Measurements from ENCODE around the gene FAH. TPM values are rescaled to one million over a fixed set of nuclear protein-coding genes. Genes with fewer than 3 reads are reported as not detected.
A peak's percentile ranks its signal among the peaks of the same experiment; 100 is the strongest.

FAH gene
- total RNA-seq, 1 donor from 2014 or later = 25.6 TPM

DNA sequence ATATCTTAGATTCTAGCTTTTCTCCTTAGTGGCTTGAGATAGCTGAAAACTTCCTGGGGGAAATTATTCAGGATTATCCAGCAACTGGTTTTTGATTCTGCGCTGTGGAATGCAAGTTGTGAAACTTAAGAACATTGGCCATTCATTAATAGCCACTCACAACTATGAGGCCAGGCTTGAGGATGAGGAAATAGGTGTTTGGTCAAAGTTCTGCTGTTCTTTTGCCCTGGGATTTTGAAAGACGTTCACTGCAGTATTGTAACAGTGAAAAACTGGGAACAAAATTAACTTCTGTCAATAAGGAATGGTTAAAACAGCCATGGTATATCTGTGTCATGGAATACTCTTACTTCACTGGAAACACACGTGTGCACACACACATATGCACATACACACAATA is 55.1 kb downstream of the FAH start:
- Histone ChIP-seq H3K27me3 (ENCODE audit: low read depth) (no peaks in the 10 kb centered on the region), H3K9me3 (no peaks in the 10 kb centered on the region), H3K27ac (no peak overlapping the region), H3K4me1 (no peaks in the 10 kb centered on the region), H3K4me3 (no peak overlapping the region), H3K36me3 (no peaks in the 10 kb centered on the region)
- ATAC-seq (peak; percentile 69 to 79), DNase-seq (no peak)
- intact Hi-C loops (cut with DNase I) = no loop called here
- TF ChIP-seq, protein P1, sequence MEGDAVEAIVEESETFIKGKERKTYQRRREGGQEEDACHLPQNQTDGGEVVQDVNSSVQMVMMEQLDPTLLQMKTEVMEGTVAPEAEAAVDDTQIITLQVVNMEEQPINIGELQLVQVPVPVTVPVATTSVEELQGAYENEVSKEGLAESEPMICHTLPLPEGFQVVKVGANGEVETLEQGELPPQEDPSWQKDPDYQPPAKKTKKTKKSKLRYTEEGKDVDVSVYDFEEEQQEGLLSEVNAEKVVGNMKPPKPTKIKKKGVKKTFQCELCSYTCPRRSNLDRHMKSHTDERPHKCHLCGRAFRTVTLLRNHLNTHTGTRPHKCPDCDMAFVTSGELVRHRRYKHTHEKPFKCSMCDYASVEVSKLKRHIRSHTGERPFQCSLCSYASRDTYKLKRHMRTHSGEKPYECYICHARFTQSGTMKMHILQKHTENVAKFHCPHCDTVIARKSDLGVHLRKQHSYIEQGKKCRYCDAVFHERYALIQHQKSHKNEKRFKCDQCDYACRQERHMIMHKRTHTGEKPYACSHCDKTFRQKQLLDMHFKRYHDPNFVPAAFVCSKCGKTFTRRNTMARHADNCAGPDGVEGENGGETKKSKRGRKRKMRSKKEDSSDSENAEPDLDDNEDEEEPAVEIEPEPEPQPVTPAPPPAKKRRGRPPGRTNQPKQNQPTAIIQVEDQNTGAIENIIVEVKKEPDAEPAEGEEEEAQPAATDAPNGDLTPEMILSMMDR (IDR thresholded peaks at IDR 0.05) = no peak

DNA sequence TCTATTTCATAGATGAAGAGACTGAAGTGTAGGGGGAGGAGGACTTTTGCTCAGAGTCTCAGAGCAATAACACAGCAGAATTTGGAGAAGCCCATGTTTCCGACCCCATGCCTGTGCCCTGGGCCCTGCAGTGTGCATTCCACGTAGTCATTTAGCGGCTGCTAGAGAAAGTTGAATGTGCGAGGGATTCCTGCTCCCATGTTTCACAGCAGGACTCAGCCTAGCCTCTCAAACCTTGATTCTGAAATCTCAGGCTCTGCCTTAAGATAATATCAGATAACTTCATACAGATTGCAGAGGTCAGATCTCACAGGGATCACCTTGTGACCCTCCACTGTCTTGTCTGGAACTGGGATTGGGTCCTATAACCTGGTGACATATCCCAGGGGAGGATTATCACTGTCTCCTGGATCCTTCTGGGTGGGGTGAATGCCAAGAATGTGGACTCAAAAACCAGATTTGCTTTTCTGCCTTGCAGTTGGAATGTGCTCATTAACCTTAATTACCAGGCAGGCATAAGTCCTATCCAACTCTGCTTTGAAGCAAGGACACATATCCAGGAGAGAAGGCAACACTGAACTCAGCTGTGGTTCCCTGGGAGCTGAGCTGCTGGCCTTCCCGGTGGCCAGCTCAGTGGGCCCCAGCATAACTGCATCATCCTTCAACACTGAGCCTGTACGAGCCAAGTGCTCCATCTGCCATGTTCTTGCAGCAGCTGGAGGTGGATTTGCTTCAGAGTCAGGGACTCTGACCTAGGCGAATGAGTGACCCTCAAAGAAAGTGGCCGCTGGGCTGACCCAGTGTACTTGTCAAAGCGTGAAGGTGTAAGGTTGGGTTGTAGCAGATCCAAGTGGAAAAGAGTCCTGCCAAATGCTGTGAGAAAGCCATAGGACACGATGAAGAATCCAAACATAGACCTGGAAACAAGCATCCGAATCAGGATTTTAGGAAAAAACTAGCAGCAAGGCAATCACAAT is 56.2 kb downstream of the FAH start:
- Histone ChIP-seq H3K9me3 (no peaks in the 10 kb centered on the region), H3K27ac (no peak overlapping the region), H3K4me1 (no peaks in the 10 kb centered on the region), H3K36me3 (no peaks in the 10 kb centered on the region), H3K4me3 (no peak overlapping the region), H3K27me3 (ENCODE audit: low read depth) (no peaks in the 10 kb centered on the region)
- TF ChIP-seq, protein P1 (IDR thresholded peaks at IDR 0.05) = no peak
- intact Hi-C loops (cut with DNase I) = no loop called here
- ATAC-seq = no peak
- DNase-seq = no peak

DNA sequence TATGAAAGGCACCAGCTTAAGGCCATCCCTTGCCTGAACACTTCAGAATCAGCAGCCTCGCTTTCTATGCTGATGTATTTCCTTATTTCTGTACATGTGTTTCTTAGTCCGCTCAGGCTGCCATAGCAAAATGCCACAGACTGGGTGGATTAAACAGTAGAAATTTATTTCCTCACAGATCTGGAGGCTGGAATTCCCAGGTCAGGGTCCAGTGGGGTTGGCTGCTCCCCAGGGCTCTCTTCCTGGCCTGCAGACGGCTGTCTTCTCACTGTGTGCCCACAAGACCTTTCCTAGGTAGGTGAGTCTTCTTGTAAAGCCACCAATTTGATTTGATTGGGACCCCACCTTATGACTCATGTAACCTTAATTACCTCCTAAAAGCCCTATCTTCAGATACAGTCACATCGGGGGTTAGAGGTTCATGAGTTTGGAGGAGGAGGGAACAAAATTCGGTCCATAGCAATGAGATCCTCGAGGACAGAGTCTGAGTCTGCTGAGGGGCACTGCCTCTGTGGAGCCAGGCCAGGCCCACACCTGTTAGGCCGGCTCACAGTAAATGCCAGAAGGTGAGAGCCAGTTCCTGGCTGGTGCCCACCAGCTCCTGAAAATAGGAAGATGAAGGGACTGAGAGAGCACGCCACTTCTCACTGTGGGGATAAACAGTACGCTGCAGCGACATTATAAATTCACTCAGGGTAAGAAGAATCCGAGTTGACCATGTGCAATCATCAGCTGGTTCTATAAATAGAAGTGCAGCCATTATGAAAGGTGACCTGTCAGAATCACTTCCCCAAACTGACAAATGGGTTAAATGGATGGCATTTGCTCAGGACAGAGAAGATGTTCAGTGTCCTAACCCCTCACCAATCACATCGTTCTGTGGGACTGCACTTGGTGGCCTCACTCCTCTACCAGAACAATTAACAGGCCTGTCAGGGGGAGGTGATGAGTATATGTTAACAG is 58.1 kb downstream of the FAH start:
- intact Hi-C loops (cut with DNase I) = no loop called here
- H3K4me3 ChIP-seq = no peak overlapping the region
- no peaks in the 10 kb centered on the region for H3K27me3 ChIP-seq (ENCODE audit: low read depth)
- ATAC-seq = no peak
- DNase-seq = no peak
- no peaks in the 10 kb centered on the region for H3K4me1 ChIP-seq
- H3K27ac ChIP-seq = no peak overlapping the region
- TF ChIP-seq, protein P1 (IDR thresholded peaks at IDR 0.05) = no peak
- no peaks in the 10 kb centered on the region for H3K36me3 ChIP-seq
- no peaks in the 10 kb centered on the region for H3K9me3 ChIP-seq

DNA sequence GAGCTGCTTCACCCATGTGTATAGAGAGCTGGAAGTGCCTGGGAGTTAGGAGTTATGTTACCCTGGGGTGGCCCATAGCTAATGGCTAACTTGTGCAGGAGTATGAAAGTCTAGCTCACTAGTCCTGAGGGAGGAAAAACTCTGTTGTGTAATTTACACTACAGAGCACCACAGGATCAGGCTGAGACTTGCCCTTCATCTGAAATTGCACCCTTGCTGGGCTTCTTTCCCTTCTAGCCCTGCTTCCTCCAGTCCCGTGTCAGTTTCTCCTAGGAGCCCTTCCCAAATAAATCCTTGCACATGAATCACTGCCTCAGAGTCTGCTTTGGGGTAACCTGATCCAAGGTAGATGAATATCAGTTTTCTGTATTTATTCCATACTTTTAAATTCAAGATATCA is 59.2 kb downstream of the FAH start:
- Histone ChIP-seq H3K36me3 (no peaks in the 10 kb centered on the region), H3K9me3 (no peaks in the 10 kb centered on the region), H3K4me1 (no peaks in the 10 kb centered on the region), H3K27me3 (ENCODE audit: low read depth) (no peaks in the 10 kb centered on the region), H3K4me3 (no peak overlapping the region), H3K27ac (no peak overlapping the region)
- DNase-seq (no peak), ATAC-seq (no peak)
- TF ChIP-seq, protein P1 (IDR thresholded peaks at IDR 0.05) = no peak
- intact Hi-C loops (cut with DNase I) = no loop called here

DNA sequence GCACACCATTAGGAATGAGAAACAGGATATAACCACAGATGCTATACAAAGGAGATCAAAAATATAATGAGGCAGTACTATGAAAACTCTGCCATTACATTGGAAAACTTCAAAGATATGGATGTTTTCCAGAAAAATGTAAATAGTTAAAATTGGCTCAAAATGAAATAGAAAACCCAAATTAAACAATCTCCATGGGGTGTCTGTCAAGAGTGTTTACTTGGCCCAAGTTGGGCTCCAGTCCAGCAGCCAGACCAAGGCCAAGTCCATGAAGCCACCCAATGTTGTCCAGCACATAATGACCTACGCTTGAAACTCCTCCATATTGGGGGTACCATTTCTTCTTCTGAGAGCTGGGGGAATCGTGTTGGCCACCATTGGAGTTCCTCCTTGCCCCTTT is 62.1 kb downstream of the FAH start:
- DNase-seq (no peak), ATAC-seq (no peak)
- TF ChIP-seq, protein P1 (IDR thresholded peaks at IDR 0.05) = no peak
- intact Hi-C loops (cut with DNase I) = no loop called here
- Histone ChIP-seq H3K4me3 (no peak overlapping the region), H3K27ac (no peak overlapping the region), H3K9me3 (no peaks in the 10 kb centered on the region), H3K36me3 (no peaks in the 10 kb centered on the region), H3K4me1 (no peaks in the 10 kb centered on the region), H3K27me3 (ENCODE audit: low read depth) (no peaks in the 10 kb centered on the region)

Measured in lower lobe of right lung (tissue), 2 donors.